GM19238 (cell line): Measurements from ENCODE around the gene AFAP1L1.

Experiments used
- DNase-seq: peaks from one replicate; pipeline ENCODE4 v3.0.0; 2011; ENCODE audit warnings: low spot score; ENCODE audit not compliant: insufficient read length

AFAP1L1 gene

DNA sequence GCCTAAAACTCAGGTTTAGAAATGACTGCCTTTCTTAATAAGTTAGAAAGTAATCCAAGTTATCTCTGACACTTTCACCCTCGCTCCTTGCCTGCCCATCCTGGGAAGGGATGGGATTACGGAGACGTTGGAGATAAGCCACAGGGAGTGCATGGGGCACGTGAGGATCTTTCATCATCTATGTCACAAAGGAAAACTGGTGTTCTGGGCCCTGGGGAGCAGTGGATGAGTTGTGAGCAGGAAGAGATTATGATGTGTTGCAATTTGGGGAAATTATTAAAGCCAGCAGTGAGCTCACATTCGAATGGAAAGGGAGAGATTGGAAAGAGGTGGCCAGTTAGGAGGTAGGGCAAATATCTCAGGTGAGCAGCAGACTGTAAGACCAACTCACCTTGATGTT is 12.8 kb downstream of the AFAP1L1 start:
- no peak for DNase-seq

DNA sequence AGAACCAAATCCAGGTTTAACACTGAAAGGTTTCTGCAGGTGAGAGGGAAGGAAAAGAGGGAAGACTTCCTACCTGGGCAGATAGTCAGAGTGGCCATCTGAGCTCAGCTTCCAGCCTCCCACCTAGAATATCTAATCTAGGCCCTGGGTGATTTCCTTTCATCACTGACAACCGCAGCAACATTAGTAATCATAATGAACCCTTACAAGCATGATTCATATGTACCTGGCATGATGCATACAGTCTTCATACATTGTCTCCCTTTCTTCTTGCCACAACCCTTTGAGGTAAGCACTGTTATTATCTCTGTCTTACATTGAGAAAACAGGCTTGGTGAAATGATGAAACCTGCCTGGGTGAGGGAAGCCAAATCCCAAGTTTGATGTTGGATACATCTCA is 13.5 kb downstream of the AFAP1L1 start:
- DNase-seq, result no peak

- DNase-seq, result no peak
Observed at GRCh38 chr5:149288436-149288835, 16.8 kb downstream of the AFAP1L1 start.

DNA sequence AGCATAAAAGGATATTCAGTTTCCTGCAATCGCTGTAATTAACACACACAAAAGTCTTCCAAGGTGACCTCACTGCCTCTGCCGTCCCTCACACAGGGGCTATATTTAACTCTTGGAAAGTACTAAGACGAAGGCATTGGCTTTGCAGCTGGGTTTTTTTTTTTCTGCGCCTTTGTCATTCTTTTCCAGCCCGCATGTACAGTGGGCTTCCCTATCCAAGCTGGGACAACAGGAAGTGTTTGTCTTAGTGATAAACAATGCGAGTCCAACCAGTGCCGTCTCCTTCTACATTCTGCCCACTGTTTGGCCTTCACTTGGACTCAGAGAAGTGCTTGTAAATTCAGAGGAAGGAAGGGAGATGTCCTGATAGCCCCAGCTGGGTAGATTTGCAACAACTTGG is 17.6 kb downstream of the AFAP1L1 start:
- no peak for DNase-seq

- no peak for DNase-seq
Observed at GRCh38 chr5:149294872-149295829, 23.5 kb downstream of the AFAP1L1 start.

GRCh38 chr5:149297340-149298025 is 25.8 kb downstream of the AFAP1L1 start:
- DNase-seq, result no peak

- no peak for DNase-seq
Observed at GRCh38 chr5:149298163-149298562, 26.5 kb downstream of the AFAP1L1 start.

DNA sequence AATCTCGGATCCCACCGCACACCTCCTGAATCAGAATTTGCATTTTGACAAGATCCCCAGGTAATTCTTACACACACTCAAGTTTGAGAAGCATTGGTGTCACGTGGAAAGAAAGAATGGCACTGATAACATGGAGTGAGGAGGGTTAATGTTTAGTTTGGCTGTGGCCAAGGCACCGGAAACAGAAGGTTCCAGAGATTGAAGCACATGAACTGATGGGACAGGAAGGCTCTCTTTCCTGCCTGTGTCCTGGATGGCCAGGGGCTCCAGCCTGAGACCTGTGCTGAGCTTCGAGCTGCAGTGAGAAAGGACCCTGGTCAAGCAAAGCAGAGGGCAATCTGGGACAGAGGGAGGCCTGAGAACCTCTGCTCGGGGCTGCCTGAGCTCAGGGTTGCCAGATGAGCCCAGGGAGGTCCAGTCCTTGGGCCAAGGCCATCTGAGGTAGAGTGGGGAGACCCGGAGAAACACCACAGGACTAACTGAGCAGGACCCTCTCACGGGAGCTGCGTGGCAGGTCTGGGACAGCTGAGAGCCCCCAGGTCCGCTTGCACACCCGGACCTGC is 27.3 kb downstream of the AFAP1L1 start:
- DNase-seq, result no peak

GRCh38 chr5:149299451-149300054 is 27.9 kb downstream of the AFAP1L1 start:
- DNase-seq, result no peak

- no peak for DNase-seq
Observed at GRCh38 chr5:149300441-149300840, 28.8 kb downstream of the AFAP1L1 start.

GRCh38 chr5:149301049-149301743 is 29.5 kb downstream of the AFAP1L1 start:
- DNase-seq, result no peak

GRCh38 chr5:149301744-149302380 is 30.2 kb downstream of the AFAP1L1 start:
- DNase-seq, result no peak

DNA sequence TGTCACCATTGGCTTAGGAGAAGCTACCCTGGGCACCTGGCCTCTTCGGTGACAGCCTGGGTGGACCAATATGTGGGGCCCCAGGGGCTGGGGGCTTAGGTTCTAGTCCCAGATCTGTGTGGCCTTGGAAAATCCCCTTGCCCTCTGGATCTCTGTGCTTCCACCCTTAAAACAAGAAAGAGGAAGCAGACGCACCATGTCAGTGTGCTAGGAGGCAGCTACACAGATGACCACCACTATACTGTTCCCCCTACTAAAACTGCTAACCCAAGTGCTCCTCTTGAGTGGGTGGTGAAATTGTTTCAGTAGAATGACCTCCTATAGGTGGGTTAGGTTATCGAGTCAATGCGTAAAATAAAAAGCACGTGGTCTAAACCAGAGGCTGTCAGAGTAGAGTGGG is 31.0 kb downstream of the AFAP1L1 start:
- DNase-seq, result no peak

GRCh38 chr5:149303210-149303609 is 31.6 kb downstream of the AFAP1L1 start:
- DNase-seq, result no peak

DNA sequence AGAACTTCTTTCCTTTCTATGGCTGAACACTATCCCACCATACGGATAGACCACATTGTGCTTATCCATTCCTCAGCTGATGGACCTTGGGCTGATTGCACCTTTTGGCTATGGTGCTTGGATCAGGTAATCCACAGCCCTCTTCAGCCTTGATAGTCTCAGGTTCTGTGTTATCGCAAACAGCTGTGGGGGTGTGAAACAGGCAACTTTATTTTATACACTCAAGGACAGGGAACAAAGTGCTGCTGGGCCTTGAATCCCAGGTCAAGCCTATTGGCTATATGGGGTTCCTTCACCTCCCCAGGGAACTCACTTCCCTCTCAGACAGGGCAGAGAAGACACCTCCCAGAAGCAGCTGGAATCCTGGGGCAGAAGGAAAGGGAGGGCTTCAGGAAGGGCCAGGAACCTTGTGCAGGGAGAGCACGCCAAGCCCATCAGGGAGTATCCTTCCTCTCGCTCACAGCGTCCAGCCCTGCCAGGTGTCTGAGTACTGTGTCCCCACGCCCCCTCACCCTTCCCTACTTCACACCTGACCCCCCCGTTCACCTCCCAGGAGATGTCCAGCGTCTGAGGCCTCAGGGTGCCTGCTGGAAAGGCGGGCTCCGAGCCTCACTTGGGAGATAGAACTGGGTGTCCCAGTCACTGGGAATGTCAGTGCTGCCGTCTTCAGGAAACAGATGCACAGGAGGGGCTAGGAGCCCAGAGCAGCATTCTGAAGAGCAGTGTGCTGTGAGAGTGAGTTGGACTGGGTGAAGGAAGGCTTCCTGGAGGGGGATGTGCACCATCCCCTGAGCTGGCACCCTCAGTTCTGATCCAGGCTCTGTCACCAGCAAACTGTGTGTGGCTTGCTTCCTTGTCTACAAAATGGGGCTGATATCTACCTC is 32.8 kb downstream of the AFAP1L1 start:
- no peak for DNase-seq

DNA sequence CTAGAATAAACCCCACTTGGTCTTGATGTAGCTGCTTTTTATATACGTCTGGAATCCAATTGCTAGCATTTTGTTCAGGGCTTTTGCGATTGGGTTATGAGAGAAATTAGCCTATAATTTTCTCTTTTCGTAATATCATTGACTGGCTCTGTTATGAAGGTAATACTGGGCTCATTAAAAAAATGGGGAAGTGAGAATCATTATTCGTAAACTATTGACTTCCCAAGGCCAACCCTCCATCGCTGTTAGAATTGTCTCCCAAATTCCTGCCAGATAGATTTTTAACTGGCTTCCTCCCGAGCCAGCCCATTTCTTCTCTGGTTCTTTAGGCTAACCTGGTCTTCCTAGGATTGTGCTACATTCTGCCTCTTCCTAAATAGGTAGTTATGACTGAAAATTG is 37.7 kb downstream of the AFAP1L1 start:
- no peak for DNase-seq

GRCh38 chr5:149310488-149310887 is 38.8 kb downstream of the AFAP1L1 start:
- DNase-seq, result no peak

- no peak for DNase-seq
Observed at GRCh38 chr5:149310947-149311658, 39.4 kb downstream of the AFAP1L1 start.
